Activated T-helper 17 cell treated with anti-CD3 and anti-CD28 coated beads, Interleukin-2, amount 50 U/mL, for 72 hours (primary cell): Measurements from ENCODE around the gene IL36B. TPM values are rescaled to one million over a fixed set of nuclear protein-coding genes. Genes with fewer than 3 reads are reported as not detected.

ENCODE experiments used
- ATAC-seq: fragments of 150-1000 bp; cut with Tn5 transposase; replicated peaks from 2 replicates; pipeline ENCODE4 v1.10.0; 2021; ENCODE audit warnings: mild to moderate bottlenecking, moderate library complexity
- H3K27ac Mint-ChIP-seq: one replicate; pipeline ENCODE4 v1.8.0; 2022; ENCODE audit warnings: mixed read lengths
- H3K27me3 Mint-ChIP-seq: one replicate; pipeline ENCODE4 v1.8.0; 2022; ENCODE audit warnings: mixed read lengths
- H3K36me3 Mint-ChIP-seq: one replicate; pipeline ENCODE4 v1.8.0; 2022; ENCODE audit warnings: low read depth, mild to moderate bottlenecking, mixed read lengths
- H3K4me1 Mint-ChIP-seq: one replicate; pipeline ENCODE4 v1.8.0; 2022; ENCODE audit warnings: mixed read lengths
- H3K4me3 Mint-ChIP-seq: one replicate; pipeline ENCODE4 v1.8.0; 2022; ENCODE audit warnings: mild to moderate bottlenecking, mixed read lengths
- H3K9me3 Mint-ChIP-seq: one replicate; pipeline ENCODE4 v1.8.0; 2022; ENCODE audit warnings: mixed read lengths
- total RNA-seq, 2 donors: library from RNA; stranded (reverse); gene quantifications; one replicate each; pipeline ENCODE4 v1.2.3, GENCODE V29; 2022

Gene IL36B
- total RNA-seq, 2 donors from 2014 or later = not detected

DNA sequence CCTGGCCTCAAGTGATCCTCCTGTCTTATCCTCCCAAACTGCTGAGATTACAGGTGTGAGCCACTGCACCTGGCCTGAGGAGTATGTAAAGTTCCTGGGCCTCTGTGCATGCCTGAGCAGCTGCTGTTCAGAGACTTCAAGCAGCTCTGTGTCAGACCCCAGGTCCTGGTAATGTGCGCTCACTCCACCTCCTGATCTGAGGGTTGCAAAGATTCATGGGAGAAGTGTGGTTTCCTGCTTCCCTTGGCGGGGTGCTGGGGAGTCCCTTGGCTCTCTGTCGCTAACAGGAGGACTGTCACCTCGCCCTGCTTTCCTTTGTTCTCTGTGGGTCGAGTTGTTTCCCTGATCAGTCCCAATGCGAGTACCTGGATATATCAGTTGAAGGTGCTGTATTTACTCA lies 56.0 kb downstream of the IL36B start:
- Mint-ChIP-seq H3K27ac (peak overlapping the region; percentile 52), H3K4me3 (peak overlapping the region; percentile 78), H3K27me3 (no peaks in the 10 kb centered on the region), H3K36me3 (no peaks in the 10 kb centered on the region), H3K4me1 (peaks cover 20% of the 10 kb centered on the region), H3K9me3 (peaks cover 23% of the 10 kb centered on the region)
- peak; percentile 93 for ATAC-seq

DNA sequence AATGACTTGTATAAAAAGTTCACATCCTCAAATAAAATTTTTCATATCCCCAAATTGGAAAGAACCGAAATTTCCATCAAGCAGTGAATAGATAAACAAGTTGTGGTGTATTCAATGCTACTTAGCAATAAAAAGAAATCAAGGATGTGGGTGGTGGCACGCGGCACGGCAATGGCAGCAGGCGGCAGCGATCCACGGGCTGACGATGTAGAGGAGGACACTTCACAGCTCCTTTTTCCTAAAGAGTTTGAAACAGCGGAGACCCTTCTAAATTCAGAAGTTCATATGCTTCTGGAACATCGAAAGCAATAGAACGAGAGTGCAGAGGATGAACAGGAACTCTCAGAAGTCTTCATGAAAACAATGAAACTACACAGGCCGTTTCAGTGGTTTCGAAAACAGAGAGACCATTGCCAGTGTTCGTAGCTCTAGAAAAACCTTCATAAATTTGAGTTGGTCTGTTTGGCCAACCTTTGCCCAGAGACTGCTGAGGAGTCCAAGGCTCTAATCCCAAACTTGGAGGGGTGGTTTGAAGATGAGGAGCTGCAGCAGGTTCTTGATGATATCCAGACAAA lies 57.2 kb downstream of the IL36B start:
- peak overlapping the region; percentile 78 for H3K4me3 Mint-ChIP-seq
- H3K27me3 Mint-ChIP-seq = no peaks in the 10 kb centered on the region
- ATAC-seq = peak; percentile 66
- peaks cover 20% of the 10 kb centered on the region for H3K4me1 Mint-ChIP-seq
- H3K36me3 Mint-ChIP-seq = no peaks in the 10 kb centered on the region
- H3K27ac Mint-ChIP-seq = peak overlapping the region; percentile 42
- H3K9me3 Mint-ChIP-seq = peaks cover 15% of the 10 kb centered on the region

DNA sequence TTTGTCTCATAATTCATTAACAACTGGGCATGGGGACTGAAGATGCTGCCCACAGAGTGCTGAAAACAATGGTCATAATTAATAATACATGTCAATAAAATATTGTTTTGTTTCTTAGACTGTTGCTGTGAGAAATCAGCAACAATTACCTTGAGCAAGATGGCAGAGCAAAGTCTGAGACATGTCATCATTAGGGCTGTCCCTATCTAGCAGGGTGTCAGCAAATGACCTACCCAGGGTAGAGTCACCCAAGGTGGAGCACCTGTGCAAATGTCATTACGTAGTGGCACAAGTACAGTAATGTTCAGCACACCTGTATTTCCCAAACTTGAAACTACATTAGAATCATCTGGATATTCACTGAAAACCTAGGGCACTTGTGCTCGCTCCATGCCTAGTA lies 58.0 kb downstream of the IL36B start:
- no peak for ATAC-seq
- Mint-ChIP-seq H3K4me3 (no peak overlapping the region), H3K4me1 (peaks cover 20% of the 10 kb centered on the region), H3K27me3 (no peaks in the 10 kb centered on the region), H3K9me3 (peaks cover 14% of the 10 kb centered on the region), H3K36me3 (no peaks in the 10 kb centered on the region), H3K27ac (no peak overlapping the region)

DNA sequence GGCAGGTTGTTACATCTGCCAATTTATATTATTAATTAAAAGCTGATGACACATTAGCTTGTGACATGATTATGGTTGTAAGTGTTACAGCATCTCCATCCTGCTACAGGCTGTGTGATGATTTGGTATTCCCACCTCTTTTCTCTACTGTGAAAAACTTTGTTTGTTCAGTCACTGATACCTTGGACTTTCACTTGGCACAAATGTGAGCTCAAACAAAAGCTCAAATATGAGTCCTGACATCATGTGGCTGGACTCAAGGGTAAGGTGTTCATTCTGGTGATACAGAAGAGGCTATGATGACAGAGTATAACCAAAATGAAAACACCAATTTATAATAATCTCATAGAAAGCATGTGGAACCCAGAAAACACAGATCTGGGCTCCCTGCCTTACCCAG lies 58.8 kb downstream of the IL36B start:
- H3K27ac Mint-ChIP-seq = no peak overlapping the region
- no peaks in the 10 kb centered on the region for H3K27me3 Mint-ChIP-seq
- H3K9me3 Mint-ChIP-seq = peaks cover 11% of the 10 kb centered on the region
- H3K4me1 Mint-ChIP-seq = peaks cover 20% of the 10 kb centered on the region
- H3K4me3 Mint-ChIP-seq = no peak overlapping the region
- no peaks in the 10 kb centered on the region for H3K36me3 Mint-ChIP-seq
- ATAC-seq = no peak

DNA sequence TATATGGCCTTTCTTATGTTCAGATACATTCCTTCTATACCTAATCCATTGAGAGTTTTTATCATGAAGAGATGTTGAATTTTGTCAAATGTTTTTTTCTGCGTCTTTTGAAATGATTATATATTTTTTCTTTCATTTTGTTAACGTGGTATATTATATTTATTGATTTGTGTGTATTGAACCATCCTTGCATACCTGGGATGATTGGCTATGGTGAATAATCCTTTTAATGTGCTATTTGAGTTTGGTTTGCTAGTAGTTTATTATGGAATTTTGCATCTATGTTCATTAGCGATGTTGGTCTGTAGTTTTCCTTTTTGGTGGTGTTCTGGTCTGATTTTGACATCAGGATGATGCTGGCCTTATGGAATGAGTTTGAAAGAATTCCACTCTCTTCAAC lies 63.1 kb downstream of the IL36B start:
- H3K36me3 Mint-ChIP-seq = no peaks in the 10 kb centered on the region

DNA sequence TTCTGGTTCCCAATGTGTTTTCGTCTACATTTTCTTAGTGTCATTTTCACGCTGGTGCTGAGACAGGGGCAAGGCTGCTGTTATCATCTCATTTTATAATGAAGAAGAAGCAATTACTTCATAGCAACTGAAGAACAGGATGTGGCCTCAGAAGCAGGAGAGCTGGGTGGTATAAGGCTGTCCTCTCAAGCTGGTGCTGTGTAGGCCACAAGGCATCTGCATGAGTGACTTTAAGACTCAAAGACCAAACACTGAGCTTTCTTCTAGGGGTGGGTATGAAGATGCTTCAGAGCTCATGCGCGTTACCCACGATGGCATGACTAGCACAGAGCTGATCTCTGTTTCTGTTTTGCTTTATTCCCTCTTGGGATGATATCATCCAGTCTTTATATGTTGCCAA lies 67.6 kb downstream of the IL36B start:
- Mint-ChIP-seq H3K27ac (peak overlapping the region; percentile 51), H3K27me3 (no peaks in the 10 kb centered on the region), H3K4me3 (no peak overlapping the region), H3K36me3 (no peaks in the 10 kb centered on the region), H3K4me1 (peaks cover 13% of the 10 kb centered on the region), H3K9me3 (no peaks in the 10 kb centered on the region)
- peak; percentile 96 for ATAC-seq

More for the DNA sequence above, 63.1 kb downstream of the IL36B start:
- no peaks in the 10 kb centered on the region for H3K27me3 Mint-ChIP-seq
- H3K9me3 Mint-ChIP-seq = peaks cover 11% of the 10 kb centered on the region
- no peak overlapping the region for H3K27ac Mint-ChIP-seq
- no peak overlapping the region for H3K4me3 Mint-ChIP-seq
- no peak for ATAC-seq
- H3K4me1 Mint-ChIP-seq = peaks cover 13% of the 10 kb centered on the region

DNA sequence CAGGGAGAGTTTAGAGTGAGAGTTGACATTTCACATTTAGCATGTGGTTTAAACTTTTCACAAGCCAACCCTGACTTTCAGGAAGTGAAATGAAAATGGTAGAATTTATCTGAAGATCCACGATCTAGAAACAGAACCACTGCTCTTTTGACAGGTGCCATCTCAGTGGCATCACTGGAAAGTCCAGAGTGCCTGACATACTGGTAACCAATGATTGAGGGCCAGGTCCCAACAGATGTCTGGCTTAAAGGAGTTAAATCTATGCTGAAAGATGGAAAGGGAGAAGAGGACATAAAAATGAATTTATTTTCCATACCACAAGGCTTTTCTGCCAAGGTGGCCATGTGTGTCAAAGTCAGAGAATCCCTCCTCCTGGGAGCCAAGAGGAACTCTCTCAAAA lies 72.1 kb downstream of the IL36B start:
- Mint-ChIP-seq H3K4me3 (no peak overlapping the region), H3K4me1 (peaks cover 5% of the 10 kb centered on the region), H3K27me3 (peaks cover 4% of the 10 kb centered on the region), H3K36me3 (no peaks in the 10 kb centered on the region), H3K9me3 (no peaks in the 10 kb centered on the region), H3K27ac (no peak overlapping the region)
- no peak for ATAC-seq

DNA sequence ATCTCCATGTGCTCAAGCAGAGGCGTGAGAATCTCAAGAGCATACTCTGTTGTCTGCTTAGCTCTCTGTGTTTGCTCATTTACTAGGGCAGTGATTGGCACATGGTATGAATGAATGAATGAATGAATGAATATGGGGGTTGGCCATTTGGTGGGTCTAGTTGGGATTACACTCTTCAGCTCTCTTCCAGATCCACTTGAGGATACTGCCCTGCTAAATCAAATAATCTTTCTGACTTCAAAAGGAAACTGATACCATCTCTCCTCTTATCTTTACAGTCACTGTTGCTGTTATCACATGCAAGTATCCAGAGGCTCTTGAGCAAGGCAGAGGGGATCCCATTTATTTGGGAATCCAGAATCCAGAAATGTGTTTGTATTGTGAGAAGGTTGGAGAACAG lies 72.9 kb downstream of the IL36B start:
- Mint-ChIP-seq H3K9me3 (no peaks in the 10 kb centered on the region), H3K36me3 (no peaks in the 10 kb centered on the region), H3K27ac (no peak overlapping the region), H3K4me3 (no peak overlapping the region), H3K27me3 (peaks cover 6% of the 10 kb centered on the region), H3K4me1 (peaks cover under 1% of the 10 kb centered on the region)
- ATAC-seq = no peak

DNA sequence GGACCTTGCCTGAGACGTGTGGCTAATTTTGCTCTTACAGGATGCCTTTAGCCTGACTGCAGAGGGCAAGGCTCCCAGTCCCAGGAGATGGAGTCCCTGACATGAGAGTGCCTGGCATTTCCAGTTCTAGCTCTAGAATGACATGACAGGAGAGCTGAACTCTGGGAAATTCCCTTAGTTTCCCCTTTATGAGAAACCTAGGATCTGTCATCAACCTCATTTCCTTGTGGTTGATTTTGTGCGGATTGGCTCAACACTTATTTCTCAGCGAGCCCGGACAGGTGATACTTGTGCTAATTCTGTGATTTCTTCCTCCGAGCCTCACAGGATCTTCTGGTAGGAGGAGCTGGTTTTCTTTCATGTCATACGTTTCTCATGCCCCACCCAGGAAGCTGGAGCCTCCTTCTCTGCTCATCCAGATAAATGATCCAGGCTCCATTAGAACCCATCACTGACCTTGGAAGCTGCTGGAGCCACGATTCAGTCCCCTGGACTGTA lies 75.1 kb downstream of the IL36B start, which contains the start of gene IL36G:
IL36G (plus strand) TSS at position 448 of the 498 bp plus-strand sequence. CDS start 633 bp downstream, outside the sequence.
- Mint-ChIP-seq H3K36me3 (no peaks in the 10 kb centered on the region), H3K4me3 (no peak within 1 kb of the TSS), H3K27ac (no peak within 1 kb of the TSS), H3K9me3 (no peaks in the 10 kb centered on the region), H3K27me3 (peaks cover 6% of the 10 kb centered on the region), H3K4me1 (no peaks in the 10 kb centered on the region)
- peak; percentile 87 for ATAC-seq

Other genes with a start within 250 kb of the IL36B start
- gene IL1B, start 216.1 kb downstream of the IL36B start, total RNA-seq = under 1 TPM in 1 of 2 donors, not detected in 1; 0.40 TPM
- gene IL37, start 141.7 kb downstream of the IL36B start, total RNA-seq = under 1 TPM in 1 of 2 donors, not detected in 1; 0.78 TPM
- under 1 TPM in 1 of 2 donors, not detected in 1; 0.48 TPM for gene IL36G, start 74.9 kb downstream of the IL36B start, total RNA-seq
- gene IL36A, start 47.4 kb downstream of the IL36B start, total RNA-seq = not detected
- gene IL36RN, start 6.3 kb upstream of the IL36B start, total RNA-seq = not detected
- gene IL1F10, start 15.1 kb upstream of the IL36B start, total RNA-seq = not detected
- 10 to 100 TPM; 12.8 to 32.8 TPM for gene IL1RN, start 74.7 kb upstream of the IL36B start, total RNA-seq
- gene PSD4, start 121.1 kb upstream of the IL36B start, total RNA-seq = 100 to 1,000 TPM; 300 to 503 TPM
- gene PAX8, start 226.1 kb upstream of the IL36B start, total RNA-seq = 1 to 10 TPM in 1 of 2 donors, under 1 TPM in 1; 0.86 to 1.6 TPM